Bronchial epithelial cell (primary cell): ENCODE results near the gene CDH18. TPM values are rescaled to one million over a fixed set of nuclear protein-coding genes. Genes with fewer than 3 reads are reported as not detected.

Experiments
- DNase-seq: peaks from one replicate; pipeline ENCODE4 v3.0.0-alpha.2; 2010; ENCODE audit warnings: low read depth
- FAIRE-seq: peaks from 2 replicates; lab custom pipeline; 2011; peaks lifted over from hg19 to GRCh38; lab: Jason Lieb, UNC
- H3K27me3 ChIP-seq: 2 replicates; pipeline ENCODE4 v1.5.1; 2011; ENCODE audit warnings: low read length; ENCODE audit not compliant: control insufficient read depth, insufficient read depth
- H3K36me3 ChIP-seq: 2 replicates; pipeline ENCODE4 v1.5.1; 2011; ENCODE audit warnings: low read length; ENCODE audit not compliant: control insufficient read depth, insufficient read depth
- H3K4me3 ChIP-seq: 2 replicates; pipeline ENCODE4 v1.5.1; 2011; ENCODE audit warnings: mild to moderate bottlenecking, low read depth, low read length, control low read depth
- total RNA-seq: library from RNA; depleted of rRNA; stranded (reverse); fragments of >200 nt; gene quantifications from 2 replicates; pipeline ENCODE4 v1.2.1, GENCODE V29; 2014
- TF ChIP-seq, protein P1 (sequence below): IDR thresholded peaks from 2 replicates; pipeline ENCODE4 v1.5.1; 2011; ENCODE audit warnings: mild to moderate bottlenecking, moderate library complexity, low read length, control low read depth, inconsistent platforms; ENCODE audit not compliant: insufficient read depth, severe bottlenecking

The CDH18 gene
- under 0.01 TPM in 1 of 2 replicates, not detected in the other for total RNA-seq

DNA sequence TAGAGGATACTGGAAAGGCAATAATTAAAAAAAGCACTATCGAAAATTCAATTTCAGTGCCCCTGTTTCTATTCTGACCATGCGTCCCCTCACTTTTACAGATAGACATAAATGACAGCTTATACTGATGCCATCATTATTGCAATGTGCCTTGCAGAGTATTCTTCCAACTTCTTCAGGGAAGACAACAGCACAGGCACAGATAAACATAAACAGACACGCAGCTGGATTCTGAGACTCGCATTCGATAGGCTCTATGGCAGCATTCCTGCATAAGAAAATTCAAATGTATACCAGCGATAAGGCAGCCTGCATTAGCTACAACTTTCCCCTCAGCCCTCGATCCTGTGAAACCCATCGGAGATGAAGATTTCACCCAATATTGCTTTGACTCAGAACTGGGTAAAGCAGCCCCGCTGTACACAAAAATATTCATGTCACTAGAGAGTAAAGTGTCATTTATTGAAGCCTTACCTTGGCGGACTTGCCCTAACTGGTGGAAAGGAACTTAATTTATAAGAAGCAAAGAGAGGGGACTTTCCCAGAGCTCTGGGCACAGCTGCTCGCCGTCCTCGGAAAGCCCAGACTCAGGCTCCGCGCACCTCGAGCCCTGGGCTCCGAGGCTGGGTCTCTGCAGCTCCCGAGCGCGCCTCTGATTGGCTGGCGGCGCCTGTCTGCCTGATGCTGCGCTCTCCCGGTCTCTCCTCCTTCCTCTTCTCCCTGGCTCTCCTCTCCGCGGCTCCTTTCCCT, at the start of gene CDH18:
CDH18 (minus strand) TSS at position 589 of the 750 bp plus-strand sequence. CDS start 149,214 bp downstream, outside the sequence.
- no peaks in the 10 kb centered on the region for H3K27me3 ChIP-seq
- FAIRE-seq: no peak
- DNase-seq: peak; percentile 28

DNA sequence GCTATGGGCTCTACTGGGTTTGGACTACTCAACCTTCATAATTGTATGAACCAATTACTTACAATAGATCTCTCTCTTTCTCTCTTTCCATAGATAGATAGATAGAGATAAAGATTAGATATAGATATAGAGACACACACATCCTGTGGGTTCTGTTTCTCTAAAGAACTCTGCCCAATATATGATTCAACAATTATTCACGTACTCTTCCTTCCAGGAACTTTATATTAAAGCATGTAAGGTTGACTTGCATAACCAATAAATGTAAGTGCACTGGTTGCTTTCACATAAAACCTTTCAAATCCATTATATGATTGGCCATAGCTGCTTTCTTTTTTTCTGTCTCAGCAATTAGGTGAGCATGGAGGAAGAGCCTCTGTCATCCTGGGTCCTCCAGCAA, 46.7 kb upstream of the CDH18 start:
- Histone ChIP-seq H3K27me3 (no peaks in the 10 kb centered on the region), H3K4me3 (no peak overlapping the region), H3K36me3 (no peaks in the 10 kb centered on the region)
- TF ChIP-seq, protein P1, sequence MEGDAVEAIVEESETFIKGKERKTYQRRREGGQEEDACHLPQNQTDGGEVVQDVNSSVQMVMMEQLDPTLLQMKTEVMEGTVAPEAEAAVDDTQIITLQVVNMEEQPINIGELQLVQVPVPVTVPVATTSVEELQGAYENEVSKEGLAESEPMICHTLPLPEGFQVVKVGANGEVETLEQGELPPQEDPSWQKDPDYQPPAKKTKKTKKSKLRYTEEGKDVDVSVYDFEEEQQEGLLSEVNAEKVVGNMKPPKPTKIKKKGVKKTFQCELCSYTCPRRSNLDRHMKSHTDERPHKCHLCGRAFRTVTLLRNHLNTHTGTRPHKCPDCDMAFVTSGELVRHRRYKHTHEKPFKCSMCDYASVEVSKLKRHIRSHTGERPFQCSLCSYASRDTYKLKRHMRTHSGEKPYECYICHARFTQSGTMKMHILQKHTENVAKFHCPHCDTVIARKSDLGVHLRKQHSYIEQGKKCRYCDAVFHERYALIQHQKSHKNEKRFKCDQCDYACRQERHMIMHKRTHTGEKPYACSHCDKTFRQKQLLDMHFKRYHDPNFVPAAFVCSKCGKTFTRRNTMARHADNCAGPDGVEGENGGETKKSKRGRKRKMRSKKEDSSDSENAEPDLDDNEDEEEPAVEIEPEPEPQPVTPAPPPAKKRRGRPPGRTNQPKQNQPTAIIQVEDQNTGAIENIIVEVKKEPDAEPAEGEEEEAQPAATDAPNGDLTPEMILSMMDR: no peak
- FAIRE-seq (no peak), DNase-seq (no peak)

More for the DNA sequence above, at the start of gene CDH18:
- Histone ChIP-seq H3K36me3 (no peaks in the 10 kb centered on the region), H3K4me3 (no peak within 1 kb of the TSS)
- TF ChIP-seq, protein P1: no peak

DNA sequence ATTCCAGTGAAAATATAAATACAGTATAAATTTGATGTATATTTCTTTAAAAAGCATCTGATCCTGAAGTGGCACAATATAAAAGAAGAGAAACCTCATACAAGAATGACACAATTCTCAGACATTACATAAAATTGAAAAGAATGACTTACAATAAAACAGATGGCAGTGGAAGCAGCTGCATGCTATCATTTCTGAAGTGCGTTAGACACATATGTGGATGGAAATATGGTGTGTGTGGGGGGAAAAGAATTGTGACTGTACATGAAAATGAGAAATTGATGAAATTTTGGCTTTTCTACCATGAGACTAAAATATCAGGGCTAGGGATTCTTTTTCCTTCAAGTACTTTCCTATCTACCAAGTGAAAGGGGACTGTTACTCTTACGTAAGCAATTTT, 45.9 kb upstream of the CDH18 start:
- Histone ChIP-seq H3K27me3 (no peaks in the 10 kb centered on the region), H3K36me3 (no peaks in the 10 kb centered on the region), H3K4me3 (no peak overlapping the region)
- TF ChIP-seq, protein P1: no peak
- DNase-seq (no peak), FAIRE-seq (no peak)

DNA sequence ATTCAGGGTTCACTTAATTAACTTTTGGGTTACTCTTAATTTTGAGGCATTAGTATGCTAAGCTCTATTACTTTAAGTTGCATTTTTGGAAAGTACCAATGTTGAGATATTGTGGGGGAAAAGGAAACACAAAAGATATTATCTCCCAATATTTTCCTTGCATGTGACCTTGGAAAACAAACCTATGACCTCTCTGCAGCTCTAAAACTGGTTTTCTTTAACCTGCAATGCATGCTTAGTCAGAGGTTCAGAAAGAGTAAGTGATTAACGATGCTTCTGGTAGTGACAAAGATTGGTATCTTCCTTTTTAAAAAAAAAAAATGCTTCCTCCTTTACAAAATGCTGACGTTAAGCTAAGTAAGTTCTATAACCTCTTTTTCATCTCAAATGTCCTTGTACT, 44.9 kb upstream of the CDH18 start:
- no peak for DNase-seq
- H3K4me3 ChIP-seq: no peak overlapping the region
- no peak for FAIRE-seq
- H3K36me3 ChIP-seq: no peaks in the 10 kb centered on the region
- no peaks in the 10 kb centered on the region for H3K27me3 ChIP-seq
- TF ChIP-seq, protein P1: no peak

DNA sequence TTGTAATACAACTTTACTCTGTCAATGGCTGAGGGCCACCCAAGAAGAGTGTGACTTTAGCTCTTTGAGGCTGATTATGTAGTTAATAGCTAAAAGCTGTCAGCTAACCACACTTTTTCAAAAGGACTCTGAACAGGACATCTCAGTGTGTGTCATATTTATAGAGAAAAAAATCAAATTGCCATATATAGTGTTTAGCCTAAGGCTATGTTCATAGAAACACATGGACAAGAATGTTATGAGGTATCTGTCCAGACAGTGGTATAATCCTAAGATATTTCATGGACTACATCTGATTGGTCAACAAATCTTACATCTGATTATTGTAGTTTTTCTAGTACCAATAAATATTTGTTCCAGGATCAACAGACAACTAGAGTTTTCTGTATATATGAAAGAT, 42.1 kb upstream of the CDH18 start:
- FAIRE-seq (no peak), DNase-seq (no peak)
- H3K36me3 ChIP-seq: no peaks in the 10 kb centered on the region
- no peak overlapping the region for H3K4me3 ChIP-seq
- TF ChIP-seq, protein P1: no peak
- no peaks in the 10 kb centered on the region for H3K27me3 ChIP-seq
